SH-SY5Y (cell line): Measurements from ENCODE around the gene ZCCHC17.

Experiments
- GATA2 ChIP-seq: IDR thresholded peaks from 2 replicates; pipeline ENCODE4 v1.6.1; 2011; ENCODE audit warnings: mild to moderate bottlenecking, low read depth, low read length
- GATA3 ChIP-seq: IDR thresholded peaks from 2 replicates; pipeline ENCODE4 v1.6.1; 2011; ENCODE audit warnings: low read depth, mild to moderate bottlenecking, low read length, moderate library complexity

DNA sequence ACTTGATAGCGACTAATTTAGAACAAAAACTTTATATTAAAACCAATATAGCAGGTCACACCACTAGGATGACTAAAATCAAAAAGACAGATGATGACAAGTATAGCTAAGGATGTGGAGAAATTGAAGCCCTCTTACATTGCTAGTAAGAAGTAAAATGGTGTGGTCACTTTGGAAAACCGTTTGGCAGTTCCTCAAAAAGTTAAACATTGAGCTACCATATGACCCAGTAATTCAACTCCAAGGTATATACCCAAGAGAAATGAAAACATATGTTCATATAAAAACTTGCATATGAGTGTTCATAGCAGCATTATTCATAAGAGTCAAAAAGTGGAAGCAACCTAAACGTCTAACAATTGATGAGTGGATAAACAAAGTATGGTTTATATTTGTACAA, 103.1 kb downstream of the ZCCHC17 start:
- TF ChIP-seq GATA2, result no peak
- TF ChIP-seq GATA3, result no peak
